ENCODE results near the gene ARHGAP36. TPM values are rescaled to one million over a fixed set of nuclear protein-coding genes. Genes with fewer than 3 reads are reported as not detected.

ARHGAP36 gene
- total and polyA plus RNA-seq, 2 donors (not counting 3 experiments of a cell fraction or from before 2014, with no cell fraction given), result not detected

DNA sequence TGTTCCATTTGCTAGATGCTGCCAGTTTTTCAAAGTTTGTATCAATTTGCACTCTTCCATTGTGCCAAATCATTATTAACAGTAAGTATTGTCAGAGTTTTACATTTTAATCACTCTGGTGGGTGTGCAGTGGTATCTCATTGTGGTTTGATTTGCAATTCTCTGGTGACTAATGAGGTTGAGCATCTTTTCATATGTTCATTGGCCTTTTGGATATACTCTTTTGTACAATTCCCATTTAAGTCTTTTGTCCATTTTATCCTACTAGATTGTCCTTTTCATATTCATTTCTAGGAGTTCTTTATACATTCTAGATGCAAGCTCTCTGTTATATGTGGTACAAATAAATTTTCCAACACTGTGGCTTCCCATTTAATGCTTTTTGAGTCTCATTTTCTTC is 17.4 kb upstream of the ARHGAP36 start:
- no peaks in the 10 kb centered on the region for H3K36me3 ChIP-seq (ENCODE audit: control insufficient read depth in 2 of 2, extremely low read depth in 1 of 2, insufficient read depth in 2 of 2, low read length in 2 of 2)
- TF ChIP-seq POLR2AphosphoS5 (IDR thresholded peaks at IDR 0.05; ENCODE audit: insufficient read depth, low read depth, low read length) (no peak), EZH2 (IDR thresholded peaks at IDR 0.05; ENCODE audit: borderline replicate concordance, low read depth, low read length, severe bottlenecking) (no peak), GATA2 (IDR thresholded peaks at IDR 0.05; ENCODE audit: insufficient read depth, insufficient read length, low read depth, low read length) (no peak), JUN (IDR thresholded peaks at IDR 0.05; ENCODE audit: borderline replicate concordance, insufficient read depth, insufficient read length, low read depth) (no peak), POLR2A (IDR thresholded peaks at IDR 0.05; ENCODE audit: low read depth, low read length) (no peak), FOS (IDR thresholded peaks at IDR 0.05; ENCODE audit: borderline replicate concordance, insufficient read depth, low read length) (no peak), MYC (IDR thresholded peaks at IDR 0.05; ENCODE audit: low read depth, low read length) (no peak), CTCF (IDR thresholded peaks at IDR 0.05; ENCODE audit: extremely low read depth in 1 of 2, insufficient read depth in 1 of 2, low read depth in 1 of 2, low read length in 2 of 2) (no peak)
- TF ChIP-seq, protein P1, sequence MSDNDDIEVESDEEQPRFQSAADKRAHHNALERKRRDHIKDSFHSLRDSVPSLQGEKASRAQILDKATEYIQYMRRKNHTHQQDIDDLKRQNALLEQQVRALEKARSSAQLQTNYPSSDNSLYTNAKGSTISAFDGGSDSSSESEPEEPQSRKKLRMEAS (IDR thresholded peaks at IDR 0.05; ENCODE audit: insufficient read depth, insufficient read length), result no peak
- no TSS peak for BruUV-seq (replicated peaks)
- H3K27ac ChIP-seq (ENCODE audit: insufficient read depth, low read depth, low read length), result no peak overlapping the region
- no peaks in the 10 kb centered on the region for H3K79me2 ChIP-seq (ENCODE audit: control insufficient read depth, insufficient read depth, low read length)
- no peak overlapping the region for H3K4me2 ChIP-seq (ENCODE audit: insufficient read depth, low read length)
- dilution Hi-C loops (cut with MboI; ENCODE audit: extremely low pct_ligation_motif_present, low sequenced_read_pairs), result no loop called here
- FAIRE-seq (no peak), DNase-seq (ENCODE audit: low read depth, low spot score) (no peak)
- no peaks in the 10 kb centered on the region for H4K20me1 ChIP-seq (replicated peaks; ENCODE audit: control insufficient read depth, extremely low read depth, insufficient read depth, low read length)
- no peak overlapping the region for H3K9ac ChIP-seq (replicated peaks; ENCODE audit: extremely low read depth, insufficient read depth, low read length)
- POLR2A ChIA-PET, result no interaction called here
- H3K9me1 ChIP-seq (replicated peaks; ENCODE audit: control insufficient read depth, extremely low read depth, insufficient read depth, low read length), result no peaks in the 10 kb centered on the region
- intact Hi-C loops (cut with micrococcal nuclease), result no loop called here
- H2AFZ ChIP-seq (ENCODE audit: low read depth, low read length), result no peak overlapping the region
- no peaks in the 10 kb centered on the region for H3K9me3 ChIP-seq (replicated peaks; ENCODE audit: control insufficient read depth, insufficient read depth, low read length)
- no peaks in the 10 kb centered on the region for H3K27me3 ChIP-seq (ENCODE audit: control insufficient read depth in 2 of 2, insufficient read depth in 2 of 2, low read length in 2 of 2)
- no peaks in the 10 kb centered on the region for H3K4me1 ChIP-seq (ENCODE audit: control insufficient read depth, extremely low read depth, insufficient read depth, low read length)
- CTCF ChIA-PET, result no interaction called here
- no peak overlapping the region for H3K4me3 ChIP-seq (replicated peaks in 1 of 3; ENCODE audit: insufficient read depth in 1 of 3, low read depth in 1 of 3, low read length in 3 of 3)

Data from endothelial cell of umbilical vein (primary cell).